Stimulated activated CD8-positive, alpha-beta memory T cell treated with anti-CD3 and anti-CD28 coated beads, Interleukin-4, amount 100 ng/mL, for 1 hour (primary cell): ENCODE measurements around the gene CEACAM5.
"Not testable (repeated sequence)": the region's sequence is repeated elsewhere in the genome, so short reads cannot be mapped to it uniquely, and the experiment has no call there.

Experiments used
- DNase-seq, 2 donors: peaks; one replicate each; pipeline ENCODE4 v3.0.0-alpha.2; 2020; ENCODE audit warnings: low read depth in 2 of 2, low spot score in 1 of 2

CEACAM5 gene

DNA sequence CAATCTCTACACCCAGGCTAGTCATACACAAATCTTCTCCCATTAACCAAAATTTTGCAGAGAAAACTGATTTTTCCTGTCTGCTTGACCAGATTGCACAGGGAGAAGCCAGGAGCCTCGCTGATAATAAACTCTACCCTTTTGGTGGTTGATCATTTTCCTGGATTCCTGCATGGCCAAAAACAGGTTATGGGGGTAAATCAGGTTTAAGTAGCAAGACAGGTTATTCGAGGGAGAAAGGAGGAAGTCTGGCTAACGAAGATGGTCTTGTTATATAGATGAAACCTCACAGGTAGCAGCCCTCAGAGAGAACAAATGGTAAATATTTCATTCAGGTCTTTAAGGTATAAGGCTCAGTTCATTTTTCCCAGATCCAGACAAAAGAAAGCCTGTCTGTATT, 30.9 kb downstream of the CEACAM5 start:
- no peak for DNase-seq

DNA sequence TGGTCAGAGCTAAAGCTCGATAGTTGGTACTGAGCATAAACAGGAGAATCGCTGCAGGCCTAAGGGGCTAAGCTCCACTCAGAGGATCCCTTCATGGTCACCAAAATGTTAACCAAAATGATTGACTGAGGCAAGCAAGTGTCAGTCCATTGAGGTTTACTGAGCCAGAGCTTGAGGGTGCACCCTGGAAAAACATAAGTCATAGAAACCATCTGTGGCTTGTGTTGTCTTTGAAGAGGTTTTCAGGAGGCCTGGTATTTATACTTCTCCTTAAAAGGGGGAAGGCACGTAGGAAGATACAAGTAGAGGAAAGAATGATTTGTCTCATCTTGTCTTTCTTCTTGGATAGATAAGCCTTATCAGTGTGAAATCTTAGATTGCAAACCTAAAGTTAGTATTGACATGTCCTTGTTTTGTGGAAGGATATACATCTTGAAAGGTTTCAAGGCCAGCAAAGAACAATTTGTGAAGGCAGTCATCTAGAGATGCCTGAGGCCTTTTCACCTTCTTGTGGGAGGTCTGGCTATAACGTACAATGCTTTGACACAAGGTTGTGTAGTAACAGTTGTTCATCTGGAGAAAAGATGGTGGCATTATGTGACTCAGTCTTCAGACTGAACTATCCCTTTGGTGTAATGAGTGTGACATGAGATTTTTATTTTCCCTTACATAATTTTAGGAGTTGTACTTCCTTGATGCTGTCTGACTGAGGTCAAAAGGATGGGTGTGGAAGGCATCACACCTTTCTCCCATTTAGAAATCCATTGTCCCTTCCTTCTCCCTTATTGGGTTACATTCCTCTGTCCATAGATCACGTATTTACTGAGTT, 32.2 kb downstream of the CEACAM5 start:
- DNase-seq = no peak

DNA sequence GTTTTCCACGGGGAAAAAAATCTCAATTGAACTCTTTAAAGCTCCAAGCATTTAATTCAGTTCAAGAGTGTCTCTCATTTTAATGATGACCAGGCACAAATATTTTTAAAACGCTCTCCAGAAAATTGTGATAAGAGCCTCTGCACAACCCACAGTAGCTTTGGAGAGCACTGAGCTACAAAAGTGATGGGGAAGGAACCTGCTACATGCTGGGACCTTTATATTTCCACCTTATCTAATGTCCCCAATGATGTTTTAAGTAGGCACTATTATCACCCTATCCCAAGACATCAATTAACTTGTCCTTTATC, 32.8 kb downstream of the CEACAM5 start:
- DNase-seq = no peak

DNA sequence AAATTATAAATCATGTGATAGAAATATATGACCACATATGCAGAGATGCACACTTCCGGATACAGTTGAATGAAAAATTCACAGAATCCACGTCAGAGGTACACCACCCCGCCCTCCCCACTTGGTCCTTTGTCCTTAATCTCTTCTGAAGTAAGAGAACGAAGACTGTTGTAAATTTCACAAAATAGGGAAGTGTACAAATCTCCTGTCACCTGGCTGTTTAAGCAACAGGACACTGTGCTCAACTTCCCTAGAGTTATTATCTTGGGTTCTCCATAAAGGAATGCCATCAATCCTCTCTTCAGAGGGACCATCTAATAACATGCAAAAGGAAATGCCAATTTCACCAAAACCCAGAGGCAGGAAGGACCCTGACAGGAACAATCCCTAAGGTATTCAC, 36.4 kb downstream of the CEACAM5 start:
- no peak for DNase-seq

DNA sequence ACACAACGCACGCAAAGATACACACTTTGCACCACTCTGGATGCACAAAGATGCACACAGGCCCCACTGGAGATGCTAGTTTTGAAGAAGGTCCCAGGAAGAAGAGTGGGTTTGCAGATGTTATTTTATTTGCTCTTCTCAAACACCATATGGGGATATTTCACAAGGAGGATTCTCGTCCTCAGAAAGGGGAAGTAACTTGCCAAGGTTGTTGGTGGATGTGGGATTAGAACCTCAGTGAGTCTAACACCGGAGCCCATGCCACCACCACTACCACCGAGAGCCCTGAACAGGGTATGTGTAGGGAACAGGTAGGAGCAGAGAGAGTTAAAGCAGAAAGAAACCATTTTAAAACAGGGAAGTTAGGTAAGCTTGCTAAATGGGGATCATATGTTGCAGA, 37.3 kb downstream of the CEACAM5 start:
- DNase-seq = no peak

DNA sequence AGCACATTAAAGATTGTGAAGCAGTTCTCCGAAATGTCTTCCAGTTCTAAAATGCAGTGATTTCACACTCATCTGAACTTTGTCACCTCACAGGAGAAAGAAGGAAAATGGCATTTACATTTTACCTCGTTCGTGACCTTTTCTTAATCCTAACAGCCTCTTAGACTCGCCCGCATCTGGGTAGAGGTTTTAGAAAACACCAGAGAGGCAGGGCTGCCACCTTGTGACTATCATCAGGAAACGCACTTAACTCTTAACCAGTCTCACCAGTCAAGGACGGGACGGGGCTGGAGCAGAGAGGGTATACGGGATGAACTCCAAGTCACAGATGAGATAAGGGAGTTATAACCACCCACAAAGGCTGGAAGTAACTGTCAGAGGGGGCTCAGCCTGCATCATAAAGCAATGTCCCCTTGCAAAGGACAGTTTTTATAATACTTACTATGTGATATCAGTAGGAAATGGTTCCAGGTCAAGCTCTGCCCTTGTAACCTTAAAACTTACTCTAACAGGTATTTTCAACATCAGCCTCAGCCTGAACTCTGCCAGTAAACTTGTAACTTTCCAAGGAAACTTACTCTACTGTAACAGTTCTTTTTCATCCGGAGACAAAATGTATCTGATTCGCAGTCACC, 38.3 kb downstream of the CEACAM5 start:
- no peak for DNase-seq

DNA sequence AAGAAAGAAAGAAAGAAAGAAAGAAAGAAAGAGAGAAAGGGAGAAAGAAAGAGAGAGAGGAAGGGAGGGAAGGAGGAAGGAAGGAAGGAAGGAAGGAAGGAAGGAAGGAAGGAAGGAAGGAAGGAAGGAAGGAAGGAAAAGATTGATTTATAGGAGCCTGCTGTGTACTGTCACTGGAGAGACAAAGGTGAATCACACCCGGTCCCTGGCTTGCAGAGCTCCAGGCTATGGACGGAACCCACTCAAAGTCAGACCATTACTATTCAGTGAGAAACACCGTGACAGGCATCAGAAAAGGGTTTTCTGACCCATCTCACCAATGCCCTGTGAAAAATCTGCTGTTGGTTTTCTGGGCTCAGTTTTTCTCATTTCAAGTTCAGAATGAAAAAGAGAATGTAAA, 39.6 kb downstream of the CEACAM5 start:
- DNase-seq = no peak

DNA sequence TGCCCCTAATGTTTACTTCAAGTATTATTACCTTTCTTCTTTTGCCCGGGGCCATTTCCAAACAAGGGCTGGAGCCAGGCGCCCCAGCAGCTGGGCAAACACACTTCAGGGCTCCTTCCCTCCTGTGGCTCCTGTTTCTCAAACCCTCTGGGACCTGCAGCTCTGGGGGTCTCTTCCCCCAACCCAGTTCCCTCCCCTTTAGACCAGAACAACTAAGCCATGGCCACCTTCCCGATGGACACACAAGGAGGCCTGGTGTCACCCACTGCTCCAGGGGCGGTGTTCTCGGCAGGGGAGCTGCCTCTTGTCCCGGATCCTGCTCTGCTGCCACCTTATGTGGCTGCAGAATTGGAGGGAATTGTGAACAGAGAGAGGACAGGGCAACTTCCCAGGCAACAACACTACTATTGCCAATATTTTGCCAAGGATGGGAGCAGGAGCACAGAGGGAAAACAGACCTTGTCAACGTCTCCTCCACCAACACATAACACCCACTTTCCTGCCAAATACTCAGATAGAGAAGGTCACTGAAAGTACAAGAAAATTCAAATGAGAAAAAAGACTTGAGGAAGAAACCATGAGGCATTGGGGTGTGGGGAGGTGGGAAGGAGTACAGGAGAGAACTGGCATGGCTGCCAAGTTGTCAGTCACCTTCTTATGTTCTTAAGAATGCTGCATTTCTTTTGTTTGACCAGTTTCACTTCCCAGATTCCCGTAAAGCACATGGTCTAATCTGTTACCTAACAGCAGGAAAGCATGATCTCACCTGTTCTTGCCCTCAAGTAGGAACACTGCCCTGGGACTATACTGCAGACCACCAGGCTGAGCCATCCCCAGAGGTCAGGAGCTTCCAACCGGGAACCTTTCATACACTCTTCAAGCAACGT, 42.1 kb downstream of the CEACAM5 start:
- not testable (repeated sequence) for DNase-seq

DNA sequence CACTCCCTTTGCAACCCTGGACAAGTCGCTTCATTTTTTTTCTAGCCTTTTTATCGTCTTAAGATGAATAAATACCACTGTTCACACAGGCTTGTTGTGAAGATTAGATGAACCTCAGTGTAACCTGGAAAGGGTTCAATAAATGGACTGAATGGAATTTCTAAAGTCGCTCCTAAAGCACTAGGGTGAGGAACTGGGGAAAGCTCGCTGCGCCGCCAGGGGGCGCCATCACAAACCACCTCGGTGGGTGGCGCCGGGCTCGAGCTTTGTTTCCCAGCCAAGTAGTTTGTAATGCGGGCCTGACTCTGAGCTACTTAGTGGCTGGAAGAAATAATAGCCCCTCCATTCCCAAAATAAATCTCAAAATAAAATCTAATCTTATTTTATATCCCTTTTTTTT, 44.7 kb downstream of the CEACAM5 start:
- peak; percentile 52 to 57 for DNase-seq

DNA sequence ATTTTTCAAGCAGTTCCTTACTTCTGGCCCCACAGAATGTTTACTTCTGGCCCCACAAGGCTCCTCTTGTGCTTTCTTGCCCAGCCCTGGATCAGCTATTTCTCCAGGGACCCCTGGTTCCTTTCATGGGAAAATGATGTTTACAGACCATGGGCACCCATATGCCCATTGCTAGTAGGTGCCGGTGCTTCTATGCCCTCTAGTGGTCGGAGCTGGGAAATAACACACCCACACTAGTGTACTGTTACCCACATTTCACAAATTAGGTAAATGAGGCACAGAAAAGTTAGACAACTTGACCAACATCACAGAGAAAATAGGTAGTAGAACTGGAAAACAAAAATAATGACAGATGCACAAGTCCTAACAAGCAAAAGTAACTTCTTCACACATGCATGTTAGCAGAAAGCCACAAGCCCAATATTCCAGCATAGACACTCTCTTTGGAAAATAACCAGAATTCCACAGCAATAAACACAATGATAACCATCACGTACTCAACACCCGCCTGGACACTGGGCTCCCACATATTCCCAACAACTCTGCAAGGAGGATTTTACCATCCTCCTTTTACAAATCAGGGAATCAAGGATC, 45.6 kb downstream of the CEACAM5 start:
- DNase-seq = peak; percentile 51

DNA sequence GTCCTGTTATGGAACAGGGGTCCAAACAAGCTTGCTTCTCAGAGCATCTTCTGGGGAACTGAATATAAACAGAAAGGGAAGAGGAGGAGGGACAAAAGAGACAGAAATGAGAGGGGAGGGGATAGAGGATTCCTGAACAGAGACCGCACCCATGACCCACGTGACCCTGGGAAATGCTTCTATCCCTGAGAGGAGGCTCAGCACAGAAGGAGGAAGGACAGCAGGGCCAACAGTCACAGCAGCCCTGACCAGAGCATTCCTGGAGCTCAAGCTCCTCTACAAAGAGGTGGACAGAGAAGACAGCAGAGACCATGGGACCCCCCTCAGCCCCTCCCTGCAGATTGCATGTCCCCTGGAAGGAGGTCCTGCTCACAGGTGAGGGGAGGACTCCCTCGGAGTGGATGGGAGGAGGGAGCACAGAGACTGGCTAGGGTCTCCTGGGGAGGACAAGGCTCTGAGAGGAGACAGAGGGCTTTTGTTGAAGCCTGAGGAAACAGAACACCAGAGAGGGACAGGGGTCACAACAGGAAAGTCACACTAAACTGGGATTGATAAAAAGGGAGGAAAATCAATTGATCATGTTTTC, 47.0 kb downstream of the CEACAM5 start, which contains the start of gene CEACAM6:
Gene CEACAM6, plus strand, starts transcription at position 203 of the 586 bp plus-strand sequence. Its CDS starts 109 bp downstream, at position 312.
- no peak for DNase-seq

DNA sequence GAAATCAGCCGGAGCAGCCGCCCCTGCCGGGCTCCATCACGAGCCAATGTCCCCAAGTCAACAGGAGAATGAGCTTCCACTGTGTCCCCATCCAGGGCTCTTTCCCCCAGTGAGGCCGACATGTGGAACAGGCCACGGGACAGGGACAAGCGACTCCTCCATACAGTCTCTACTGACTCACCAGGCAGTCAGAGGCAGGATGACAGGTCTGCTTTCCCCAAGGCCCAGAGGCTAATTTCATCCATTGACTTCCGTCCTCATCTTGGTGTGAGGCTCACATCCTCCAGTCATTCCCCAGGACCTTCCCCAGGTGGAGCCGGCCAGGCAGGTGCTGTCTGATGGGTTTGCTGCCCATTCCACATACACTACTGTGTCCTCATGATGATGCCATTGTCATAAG, 50.4 kb downstream of the CEACAM5 start:
- no peak for DNase-seq

DNA sequence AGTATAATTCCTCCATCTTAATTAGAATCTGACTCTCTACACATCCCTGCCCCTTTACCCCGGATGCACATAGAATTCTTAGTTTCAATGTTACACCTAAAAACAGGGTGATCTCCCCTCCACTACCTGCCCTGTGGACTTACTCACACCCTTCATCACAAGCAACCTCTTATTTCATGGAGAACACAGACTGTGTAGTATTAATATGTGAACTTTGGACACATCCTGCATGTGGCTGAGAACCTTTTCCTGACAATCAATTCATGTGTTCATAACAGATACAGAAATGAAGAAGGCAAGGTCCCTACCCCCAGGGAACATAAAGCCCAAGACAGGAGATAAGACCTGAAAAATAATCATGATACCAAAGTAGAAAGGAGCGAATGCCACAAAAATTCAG, 58.7 kb downstream of the CEACAM5 start:
- DNase-seq = no peak

DNA sequence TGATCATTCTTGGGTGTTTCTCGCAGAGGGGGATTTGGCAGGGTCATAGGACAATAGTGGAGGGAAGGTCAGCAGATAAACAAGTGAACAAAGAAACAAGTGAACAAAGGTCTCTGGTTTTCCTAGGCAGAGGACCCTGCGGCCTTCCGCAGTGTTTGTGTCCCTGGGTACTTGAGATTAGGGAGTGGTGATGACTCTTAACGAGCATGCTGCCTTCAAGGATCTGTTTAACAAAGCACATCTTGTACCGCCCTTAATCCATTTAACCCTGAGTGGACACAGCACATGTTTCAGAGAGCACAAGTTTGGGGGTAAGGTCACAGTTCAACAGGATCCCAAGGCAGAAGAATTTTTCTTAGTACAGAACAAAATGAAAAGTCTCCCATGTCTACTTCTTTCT, 59.7 kb downstream of the CEACAM5 start:
- not testable (repeated sequence) for DNase-seq

DNA sequence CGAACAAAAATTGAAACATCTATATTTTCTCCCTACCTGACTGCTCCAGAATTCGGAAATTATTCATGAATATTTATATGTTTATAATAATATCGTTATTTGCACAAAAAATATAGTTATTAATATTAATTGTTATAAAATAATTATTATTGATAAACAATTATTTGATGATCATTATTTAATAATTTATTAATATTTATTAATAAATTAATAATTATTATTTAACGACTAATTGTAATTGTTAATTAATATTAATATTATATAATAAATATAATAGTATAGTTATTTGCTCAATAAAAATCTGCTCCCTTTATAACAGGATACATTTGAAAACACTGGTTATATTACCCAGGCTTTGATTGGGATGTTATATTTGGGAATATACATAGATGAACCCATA, 61.2 kb downstream of the CEACAM5 start:
- no peak for DNase-seq

DNA sequence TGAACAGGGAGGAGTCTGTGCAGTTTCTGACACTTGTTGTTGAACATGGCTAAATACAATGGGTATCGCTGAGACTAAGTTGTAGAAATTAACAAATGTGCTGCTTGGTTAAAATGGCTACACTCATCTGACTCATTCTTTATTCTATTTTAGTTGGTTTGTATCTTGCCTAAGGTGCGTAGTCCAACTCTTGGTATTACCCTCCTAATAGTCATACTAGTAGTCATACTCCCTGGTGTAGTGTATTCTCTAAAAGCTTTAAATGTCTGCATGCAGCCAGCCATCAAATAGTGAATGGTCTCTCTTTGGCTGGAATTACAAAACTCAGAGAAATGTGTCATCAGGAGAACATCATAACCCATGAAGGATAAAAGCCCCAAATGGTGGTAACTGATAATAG, 63.0 kb downstream of the CEACAM5 start:
- DNase-seq = no peak

DNA sequence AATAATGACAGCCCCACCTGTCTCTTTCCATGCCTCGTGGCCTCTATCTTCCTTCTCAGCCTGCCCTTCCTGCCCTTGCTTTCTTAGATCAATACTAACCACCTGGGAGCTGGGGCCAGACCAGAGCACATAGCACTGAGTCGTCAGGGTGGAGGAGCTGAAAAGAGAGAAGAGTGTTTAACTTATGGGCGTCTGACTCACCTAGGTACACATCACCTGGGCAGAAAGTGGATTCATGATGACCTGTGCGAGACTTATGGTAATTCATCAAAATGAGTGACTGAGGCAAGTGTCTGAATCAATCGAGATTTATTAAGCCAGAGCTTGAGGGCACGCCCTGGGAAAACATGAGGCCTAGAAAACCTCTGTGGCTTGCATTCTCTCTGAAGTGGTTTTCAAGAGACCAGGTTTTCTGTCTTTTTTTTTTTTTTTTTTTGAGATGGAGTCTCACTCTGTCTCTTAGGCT, 66.1 kb downstream of the CEACAM5 start:
- DNase-seq = peak in 1 of 2 donors; percentile 19

DNA sequence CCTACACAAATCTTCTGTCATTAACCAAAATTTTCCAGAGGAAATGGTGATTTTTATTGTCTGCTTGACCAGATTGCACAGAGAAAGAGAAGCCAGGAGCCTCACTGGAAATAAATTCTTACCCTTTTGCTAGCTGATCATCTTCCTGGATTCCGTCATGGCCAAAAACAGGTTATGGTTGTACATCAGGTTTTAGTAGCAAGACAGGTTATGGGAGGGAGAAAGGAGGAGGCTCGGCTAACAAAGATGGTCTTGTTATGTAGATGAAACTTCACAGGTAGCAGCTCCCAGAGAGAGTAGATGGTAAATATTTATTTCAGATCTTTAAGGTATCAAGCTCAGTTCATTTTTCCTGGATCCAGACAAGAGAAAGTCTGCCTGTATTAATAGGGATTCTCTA, 68.3 kb downstream of the CEACAM5 start:
- no peak for DNase-seq
